ENCODE measurements around the gene OR52K2. TPM values are rescaled to one million over a fixed set of nuclear protein-coding genes. Genes with fewer than 3 reads are reported as not detected.

OR52K2 gene
- total RNA-seq, 1 experiment from 2014 or later = not detected

DNA sequence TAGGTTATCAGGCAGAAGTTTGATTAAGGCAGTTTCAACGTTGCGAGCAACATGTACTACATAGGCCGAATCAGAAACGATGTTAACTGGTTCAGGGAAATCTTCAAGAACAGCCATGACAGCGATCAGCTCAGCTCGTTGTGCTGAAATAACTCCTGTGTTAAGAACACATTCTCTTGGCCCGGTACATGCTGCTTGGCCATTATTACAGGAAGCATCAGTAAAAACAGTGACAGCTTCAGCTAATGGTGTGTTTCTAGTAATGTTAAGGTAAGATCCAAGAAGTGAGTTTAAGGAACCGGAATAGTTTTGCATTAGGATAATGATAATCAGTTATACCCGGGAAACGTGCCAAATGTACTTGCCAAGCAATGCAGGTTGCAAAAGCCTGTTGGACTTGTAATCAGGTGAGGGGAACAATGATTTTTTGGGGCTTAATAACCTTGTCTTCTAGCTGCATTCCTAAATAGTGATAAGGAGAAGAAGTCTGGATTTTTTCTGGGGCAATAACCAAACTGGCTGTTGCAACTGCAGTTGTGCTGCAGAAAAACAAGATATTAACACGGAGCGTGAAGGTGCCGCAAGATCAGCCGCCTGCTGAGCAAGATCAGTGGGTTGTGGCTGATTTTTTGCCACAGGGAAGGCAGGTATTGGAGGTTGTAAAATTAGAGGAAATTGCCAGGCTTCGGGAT, 47.6 kb downstream of the OR52K2 start:
- Mint-ChIP-seq H3K4me3 (ENCODE audit: low read depth, unreplicated experiment) (no peak overlapping the region), H3K9me3 (ENCODE audit: low read depth, unreplicated experiment) (no peaks in the 10 kb centered on the region), H3K27me3 (ENCODE audit: unreplicated experiment) (peaks cover 73% of the 10 kb centered on the region), H3K4me1 (ENCODE audit: low read depth, unreplicated experiment) (peaks cover 31% of the 10 kb centered on the region), H3K27ac (ENCODE audit: unreplicated experiment) (no peak overlapping the region), H3K36me3 (ENCODE audit: insufficient read depth, unreplicated experiment) (peaks cover 5% of the 10 kb centered on the region)
- no peak for TF ChIP-seq CTCF (IDR thresholded peaks at IDR 0.05; ENCODE audit: unreplicated experiment)
- intact Hi-C loops (cut with micrococcal nuclease; ENCODE audit: unreplicated experiment) = loop anchor here (1.0 kb wide), 1 partner anchor 43 kb away; no protein-coding TSS in a partner anchor
- BruUV-seq (replicated peaks) = no TSS peak
- CTCF ChIA-PET = interaction anchor here (1.1 to 2.0 kb wide), 2 partner anchors 43 to 309 kb away, joined by 5 to 7 read pairs; no protein-coding TSS in a partner anchor
- DNase-seq = peak; percentile 4

Other genes starting within 250 kb of the OR52K2 start
- not detected in 2 replicates for gene OR52B4, start 80.9 kb upstream of the OR52K2 start, total RNA-seq (2022)
- 19.1 and 30.2 TPM in 2 replicates for gene TRIM21, start 55.6 kb upstream of the OR52K2 start, total RNA-seq (2022)
- gene OR52K1, start 33.4 kb downstream of the OR52K2 start, total RNA-seq (2022) = not detected in 2 replicates
- not detected in 2 replicates for gene OR52M1, start 95.9 kb downstream of the OR52K2 start, total RNA-seq (2022)
- not detected in 2 replicates for gene OR52I2, start 132.4 kb downstream of the OR52K2 start, total RNA-seq (2022)
- gene OR52I1, start 144.7 kb downstream of the OR52K2 start, total RNA-seq (2022) = not detected in 2 replicates
- 12.7 and 14.5 TPM in 2 replicates for gene TRIM68, start 158.9 kb downstream of the OR52K2 start, total RNA-seq (2022)
- not detected in 2 replicates for gene OR51D1, start 188.2 kb downstream of the OR52K2 start, total RNA-seq (2022)
- gene OR51E1, start 194.7 kb downstream of the OR52K2 start, total RNA-seq (2022) = not detected in 2 replicates
- not detected in 2 replicates for gene OR51E2, start 248.6 kb downstream of the OR52K2 start, total RNA-seq (2022)

All from Calu3 (cell line).